ENCODE results near the gene THAP3.

Gene THAP3

GRCh38 chr1:6624710-6625583, at the start of gene THAP3:
THAP3 (plus strand) TSS chr1:6624868; CDS start chr1:6625219, 351 bp downstream.
- peak; percentile 84 to 89 (median 85) for DNase-seq

- DNase-seq = no peak
Measured at GRCh38 chr1:6577831-6578525, 46.7 kb upstream of the THAP3 start.

- DNase-seq = peak in 1 of 3 experiments; percentile 19
Measured at GRCh38 chr1:6578624-6579373, 45.9 kb upstream of the THAP3 start.

- DNase-seq = peak; percentile 98
Measured at GRCh38 chr1:6579374-6580118, 45.1 kb upstream of the THAP3 start, which contains the start of gene ZBTB48. ZBTB48 (plus strand) TSS chr1:6579994; CDS start chr1:6580610, 616 bp downstream.

- peak in 1 of 3 experiments; percentile 37 for DNase-seq
Measured at GRCh38 chr1:6580119-6580592, 44.5 kb upstream of the THAP3 start.

- DNase-seq = no peak
Measured at GRCh38 chr1:6580593-6581409, 43.9 kb upstream of the THAP3 start.

GRCh38 chr1:6581561-6582305, 42.9 kb upstream of the THAP3 start:
- peak in 2 of 3 experiments; percentile 41 to 71 for DNase-seq

- DNase-seq = no peak
Measured at GRCh38 chr1:6582370-6582769, 42.3 kb upstream of the THAP3 start.

- no peak for DNase-seq
Measured at GRCh38 chr1:6584126-6585080, 40.3 kb upstream of the THAP3 start.

- DNase-seq = no peak
Measured at GRCh38 chr1:6585081-6585722, 39.5 kb upstream of the THAP3 start.

- no peak for DNase-seq
Measured at GRCh38 chr1:6585841-6586240, 38.8 kb upstream of the THAP3 start.

GRCh38 chr1:6586404-6586816, 38.3 kb upstream of the THAP3 start:
- no peak for DNase-seq

- peak in 2 of 3 experiments; percentile 10 to 46 for DNase-seq
Measured at GRCh38 chr1:6587261-6588005, 37.2 kb upstream of the THAP3 start.

- DNase-seq = peak in 1 of 3 experiments; percentile 4
Measured at GRCh38 chr1:6588128-6588892, 36.4 kb upstream of the THAP3 start.

GRCh38 chr1:6588893-6589520, 35.7 kb upstream of the THAP3 start:
- DNase-seq = no peak

- no peak for DNase-seq
Measured at GRCh38 chr1:6590046-6590445, 34.6 kb upstream of the THAP3 start.

GRCh38 chr1:6591222-6591621, 33.4 kb upstream of the THAP3 start:
- no peak for DNase-seq
